SK-N-SH (cell line): Measurements from ENCODE around the gene PKNOX2. TPM values are rescaled to one million over a fixed set of nuclear protein-coding genes. Genes with fewer than 3 reads are reported as not detected.

Experiments used
- CTCF ChIA-PET: fragments of 300-600, 350-600 bp; formaldehyde crosslinking; extraction: SDS; loops from one replicate; lab custom pipeline; 2021; lab: Yijun Ruan, JAX
- POLR2A ChIA-PET: fragments of 350-600 bp; sonication (Branson Sonifier 250); formaldehyde crosslinking; extraction: SDS; loops from one replicate; lab custom pipeline; 2020; ENCODE audit warnings: antibody characterized with exemption, inconsistent platforms; lab: Yijun Ruan, JAX
- DNase-seq: peaks from one replicate; pipeline ENCODE4 v3.0.0; 2012
- H2AFZ ChIP-seq: fragments of 200-600 bp; sonication (generic); 2 replicates; pipeline ENCODE4 v1.8.1; 2016; ENCODE audit warnings: antibody characterized with exemption, mild to moderate bottlenecking, low read depth
- H3F3A ChIP-seq: fragments of 200-600 bp; sonication (generic); replicated peaks from 2 replicates; pipeline ENCODE3; 2016; ENCODE audit warnings: antibody characterized with exemption, mild to moderate bottlenecking; ENCODE audit not compliant: insufficient read depth
- H3K27ac ChIP-seq, 2 experiments: fragments of 200-500 bp in 1 of 2; fragments of 200-600 bp in 1 of 2; sonication (Bioruptor generic) in 1 of 2; sonication (generic), shearing (Covaris generic) in 1 of 2; 2 replicates each; pipeline versions ENCODE4 v1.5.1 to v1.6.1; 2014 to 2016; ENCODE audit warnings: low read depth in 2 of 2, inconsistent platforms in 1 of 2, low read length in 1 of 2, mild to moderate bottlenecking in 1 of 2, mixed read lengths in 1 of 2
- H3K27me3 ChIP-seq: fragments of 200-600 bp; sonication (generic), shearing (Covaris generic); 2 replicates; pipeline ENCODE4 v1.6.1; 2016; ENCODE audit warnings: mixed run types; ENCODE audit not compliant: insufficient read depth
- H3K36me3 ChIP-seq, 2 experiments: fragments of 200-500 bp in 1 of 2; fragments of 200-600 bp in 1 of 2; sonication (Bioruptor generic) in 1 of 2; sonication (generic) in 1 of 2; replicated peaks in 1 of 2; 2 replicates each; pipeline versions ENCODE3 to v1.5.1; 2014 to 2016; ENCODE audit warnings: low read length in 1 of 2, mild to moderate bottlenecking in 1 of 2; ENCODE audit not compliant: insufficient read depth in 2 of 2, control insufficient read depth in 1 of 2
- H3K4me1 ChIP-seq, 2 experiments: fragments of 200-500 bp in 1 of 2; fragments of 200-600 bp in 1 of 2; sonication (Bioruptor generic) in 1 of 2; sonication (generic), shearing (Covaris generic) in 1 of 2; 2 replicates each; pipeline versions ENCODE4 v1.5.1 to v1.6.1; 2014 to 2016; ENCODE audit warnings: low read depth in 1 of 2, low read length in 1 of 2, mixed run types in 1 of 2; ENCODE audit not compliant: insufficient read depth in 2 of 2, control insufficient read depth in 1 of 2
- H3K4me2 ChIP-seq: fragments of 200-600 bp; sonication (generic), shearing (Covaris generic); 2 replicates; pipeline ENCODE4 v1.6.1; 2017; ENCODE audit warnings: mixed run types
- H3K4me3 ChIP-seq, 2 experiments: fragments of 200-500 bp in 1 of 2; fragments of 200-600 bp in 1 of 2; sonication (Bioruptor generic) in 1 of 2; sonication (generic), shearing (Covaris generic) in 1 of 2; 2 replicates each; pipeline versions ENCODE4 v1.5.1 to v1.8.1; 2014 to 2016; ENCODE audit warnings: low read depth in 2 of 2, inconsistent platforms in 1 of 2, low read length in 1 of 2, mild to moderate bottlenecking in 1 of 2, mixed read lengths in 1 of 2, moderate library complexity in 1 of 2
- H3K79me2 ChIP-seq: fragments of 200-600 bp; sonication (generic); 2 replicates; pipeline ENCODE4 v1.8.1; 2017; ENCODE audit warnings: mild to moderate bottlenecking; ENCODE audit not compliant: insufficient read depth
- H3K9ac ChIP-seq: fragments of 200-600 bp; sonication (generic); 2 replicates; pipeline ENCODE4 v1.6.1; 2017; ENCODE audit warnings: mixed run types
- H3K9me2 ChIP-seq: fragments of 200-600 bp; sonication (generic); 2 replicates; pipeline ENCODE4 v1.6.1; 2017; ENCODE audit warnings: mixed run types
- H3K9me3 ChIP-seq: fragments of 200-600 bp; sonication (generic); 2 replicates; pipeline ENCODE4 v1.6.1; 2017; ENCODE audit warnings: mixed run types, mild to moderate bottlenecking, moderate library complexity
- H4K20me1 ChIP-seq: fragments of 200-600 bp; sonication (generic); 2 replicates; pipeline ENCODE4 v1.6.1; 2017; ENCODE audit warnings: mild to moderate bottlenecking, mixed run types; ENCODE audit not compliant: insufficient read depth
- CHD2 ChIP-seq: fragments of 150-350 bp; IDR thresholded peaks from 2 replicates; pipeline ENCODE4 v1.6.1; 2018; ENCODE audit warnings: low read length; ENCODE audit not compliant: partially characterized antibody
- FOXJ3 ChIP-seq: sonication (generic); formaldehyde crosslinking; IDR thresholded peaks from 2 replicates; pipeline ENCODE4 v1.5.1; 2020; ENCODE audit warnings: mild to moderate bottlenecking, missing genetic modification reagents
- FOXM1 ChIP-seq: IDR thresholded peaks from 2 replicates; pipeline ENCODE4 v1.4.0; 2012; ENCODE audit warnings: low read depth, mild to moderate bottlenecking
- MEF2A ChIP-seq: IDR thresholded peaks from 2 replicates; pipeline ENCODE4 v1.4.0; 2012; ENCODE audit warnings: low read depth, borderline replicate concordance
- NFIC ChIP-seq: IDR thresholded peaks from 2 replicates; pipeline ENCODE4 v1.4.0; 2012; ENCODE audit warnings: borderline replicate concordance
- NRF1 ChIP-seq: IDR thresholded peaks from 2 replicates; pipeline ENCODE4 v1.6.1; 2012; ENCODE audit warnings: low read depth, mild to moderate bottlenecking, low read length
- PBX3 ChIP-seq: IDR thresholded peaks from 2 replicates; pipeline ENCODE4; 2012
- POLR2AphosphoS5 ChIP-seq: IDR thresholded peaks from 2 replicates; pipeline ENCODE4 v1.6.1; 2012; ENCODE audit warnings: low read depth, low read length
- RCOR1 ChIP-seq: fragments of 150-350 bp; IDR thresholded peaks from 2 replicates; pipeline ENCODE4 v1.6.1; 2017; ENCODE audit warnings: antibody characterized with exemption, low read length
- RXRA ChIP-seq: IDR thresholded peaks from 2 replicates; pipeline ENCODE4 v1.4.0; 2012; ENCODE audit warnings: low read depth, mild to moderate bottlenecking, borderline replicate concordance
- TEAD4 ChIP-seq: IDR thresholded peaks from 2 replicates; pipeline ENCODE4 v1.4.0; 2012; ENCODE audit warnings: mild to moderate bottlenecking, borderline replicate concordance; ENCODE audit not compliant: insufficient read depth
- YY1 ChIP-seq: IDR thresholded peaks from 2 replicates; pipeline ENCODE4 v1.4.0; 2012; ENCODE audit warnings: low read depth, mild to moderate bottlenecking
- WGBS: methylation state at CpG from one replicate; pipeline ENCODE4 v1.1.6; 2017; ENCODE audit warnings: low lambda C conversion rate; 5-methylcytosine and 5-hydroxymethylcytosine counted together
- polyA plus RNA-seq, 3 experiments: library from polyadenylated mRNA; depleted of rRNA; stranded (reverse); fragments of >200 nt; gene quantifications; 2 replicates each; pipeline ENCODE4 v1.2.3, GENCODE V29; 2012
- TF ChIP-seq, protein P1 (sequence below): fragments of 150-350 bp; IDR thresholded peaks from 2 replicates; pipeline ENCODE4 v1.6.1; 2016; ENCODE audit warnings: mild to moderate bottlenecking, low read depth, low read length
- TF ChIP-seq, protein P2 (sequence below): IDR thresholded peaks from 2 replicates; pipeline ENCODE4 v1.4.0; 2012; ENCODE audit warnings: low read depth
- TF ChIP-seq, protein P3 (sequence below): fragments of 150-350 bp; IDR thresholded peaks from 2 replicates; pipeline ENCODE4 v1.6.1; 2017; ENCODE audit warnings: antibody characterized with exemption, low read length, low read depth, borderline replicate concordance
- TF ChIP-seq, protein P4 (sequence below): IDR thresholded peaks from 2 replicates; pipeline ENCODE4 v1.4.0; 2012; ENCODE audit warnings: low read depth, borderline replicate concordance

Gene PKNOX2
- polyA plus RNA-seq, 1 of the 3 experiments (the other 2 are of a cell fraction) = 0.02 TPM

GRCh38 chr11:125384825-125385224, 220.3 kb downstream of the PKNOX2 start (continued):
- TF ChIP-seq MEF2A = no peak

DNA sequence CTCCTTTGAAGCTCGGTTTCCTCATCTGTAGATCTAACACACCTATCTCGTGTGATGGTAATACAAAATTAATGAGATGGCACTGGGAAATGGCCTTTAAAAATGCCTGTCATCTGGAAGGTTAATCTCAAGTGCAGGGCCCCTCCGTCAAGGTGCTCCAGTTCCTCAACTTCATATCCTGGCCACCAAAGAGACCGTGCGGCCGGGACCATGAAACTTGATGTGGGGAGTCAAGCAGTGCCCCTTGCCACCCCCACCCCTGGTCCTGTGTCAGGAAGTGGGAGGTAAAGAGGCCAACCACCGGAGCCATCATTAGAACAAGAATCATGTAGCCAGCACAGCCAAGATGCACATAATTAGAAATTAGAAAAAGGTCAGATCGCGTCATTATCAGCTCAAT, 223.3 kb downstream of the PKNOX2 start:
- Histone ChIP-seq H3K4me3 (no peak overlapping the region), H3K27me3 (peaks cover 7% of the 10 kb centered on the region; the same call in 1 of the 2 replicates), H3K36me3 (no peaks in the 10 kb centered on the region), H3K9ac (no peak overlapping the region), H3K79me2 (no peaks in the 10 kb centered on the region), H3K27ac (no peak overlapping the region), H3K4me1 (peaks cover 0 to 6% of the 10 kb centered on the region in 2 experiments; a peak in 2 of 4 replicates), H3K9me3 (no peaks in the 10 kb centered on the region), H3F3A (no peaks in the 10 kb centered on the region), H3K9me2 (no peaks in the 10 kb centered on the region), H4K20me1 (no peaks in the 10 kb centered on the region), H3K4me2 (no peak overlapping the region), H2AFZ (no peak overlapping the region)
- ChIA-PET CTCF (interaction anchor here (1.2 to 3.7 kb wide), 6 partner anchors 17 to 297 kb away, joined by 3 to 15 read pairs (median 4); no protein-coding TSS in a partner anchor), POLR2A (interaction anchor here (1.2 kb wide), 1 partner anchor 14 kb away, joined by 3 read pairs; no protein-coding TSS in a partner anchor)
- DNase-seq = no peak
- WGBS = 67% methylated on average over 9 of the region's 9 CpGs
- TF ChIP-seq NFIC (no peak), FOXM1 (no peak), NRF1 (no peak), PBX3 (no peak), TEAD4 (no peak)
- TF ChIP-seq, protein P1, sequence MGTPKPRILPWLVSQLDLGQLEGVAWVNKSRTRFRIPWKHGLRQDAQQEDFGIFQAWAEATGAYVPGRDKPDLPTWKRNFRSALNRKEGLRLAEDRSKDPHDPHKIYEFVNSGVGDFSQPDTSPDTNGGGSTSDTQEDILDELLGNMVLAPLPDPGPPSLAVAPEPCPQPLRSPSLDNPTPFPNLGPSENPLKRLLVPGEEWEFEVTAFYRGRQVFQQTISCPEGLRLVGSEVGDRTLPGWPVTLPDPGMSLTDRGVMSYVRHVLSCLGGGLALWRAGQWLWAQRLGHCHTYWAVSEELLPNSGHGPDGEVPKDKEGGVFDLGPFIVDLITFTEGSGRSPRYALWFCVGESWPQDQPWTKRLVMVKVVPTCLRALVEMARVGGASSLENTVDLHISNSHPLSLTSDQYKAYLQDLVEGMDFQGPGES = no peak
- TF ChIP-seq, protein P2, sequence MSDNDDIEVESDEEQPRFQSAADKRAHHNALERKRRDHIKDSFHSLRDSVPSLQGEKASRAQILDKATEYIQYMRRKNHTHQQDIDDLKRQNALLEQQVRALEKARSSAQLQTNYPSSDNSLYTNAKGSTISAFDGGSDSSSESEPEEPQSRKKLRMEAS = no peak
- TF ChIP-seq, protein P3, sequence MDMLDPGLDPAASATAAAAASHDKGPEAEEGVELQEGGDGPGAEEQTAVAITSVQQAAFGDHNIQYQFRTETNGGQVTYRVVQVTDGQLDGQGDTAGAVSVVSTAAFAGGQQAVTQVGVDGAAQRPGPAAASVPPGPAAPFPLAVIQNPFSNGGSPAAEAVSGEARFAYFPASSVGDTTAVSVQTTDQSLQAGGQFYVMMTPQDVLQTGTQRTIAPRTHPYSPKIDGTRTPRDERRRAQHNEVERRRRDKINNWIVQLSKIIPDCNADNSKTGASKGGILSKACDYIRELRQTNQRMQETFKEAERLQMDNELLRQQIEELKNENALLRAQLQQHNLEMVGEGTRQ = no peak

DNA sequence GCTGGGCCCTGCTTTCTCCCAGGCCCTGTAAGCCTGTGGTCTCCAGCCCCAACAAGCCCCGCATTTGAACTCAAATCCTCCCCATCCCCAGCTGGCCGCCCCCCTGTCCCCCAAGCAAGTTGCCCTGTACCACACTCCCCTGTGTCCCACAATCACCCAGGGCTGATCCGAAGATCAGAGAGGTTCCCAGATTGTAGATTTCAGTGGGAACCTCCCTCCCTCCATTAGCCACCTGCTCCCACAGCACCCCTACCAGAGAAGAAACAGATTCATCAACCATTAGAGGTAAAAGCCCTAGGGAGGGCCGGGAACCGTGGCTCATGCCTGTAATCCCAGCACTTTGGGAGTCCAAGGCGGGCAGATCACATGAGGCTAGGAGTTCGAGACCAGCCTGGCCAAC, 224.1 kb downstream of the PKNOX2 start:
- H3K9ac ChIP-seq = no peak overlapping the region
- H3K27me3 ChIP-seq = peaks cover 7% of the 10 kb centered on the region; the same call in 1 of the 2 replicates
- no peaks in the 10 kb centered on the region for H4K20me1 ChIP-seq
- no peaks in the 10 kb centered on the region for H3K9me3 ChIP-seq
- ChIA-PET POLR2A (interaction anchor here (1.2 kb wide), 1 partner anchor 15 kb away, joined by 3 read pairs; no protein-coding TSS in a partner anchor), CTCF (interaction anchor here (1.2 to 3.7 kb wide), 4 partner anchors 16 to 64 kb away, joined by 4 to 15 read pairs (median 6); no protein-coding TSS in a partner anchor)
- H3K4me2 ChIP-seq = no peak overlapping the region
- H3K4me3 ChIP-seq = no peak overlapping the region
- H3K9me2 ChIP-seq = no peaks in the 10 kb centered on the region
- H3K4me1 ChIP-seq = peaks cover 0 to 6% of the 10 kb centered on the region in 2 experiments; a peak in 2 of 4 replicates
- TF ChIP-seq POLR2AphosphoS5 (no peak), RCOR1 (no peak), RXRA (no peak), YY1 (no peak), CHD2 (no peak), FOXJ3 (CRISPR knock-in tag) (no peak)
- TF ChIP-seq, protein P3 = no peak
- TF ChIP-seq, protein P4, sequence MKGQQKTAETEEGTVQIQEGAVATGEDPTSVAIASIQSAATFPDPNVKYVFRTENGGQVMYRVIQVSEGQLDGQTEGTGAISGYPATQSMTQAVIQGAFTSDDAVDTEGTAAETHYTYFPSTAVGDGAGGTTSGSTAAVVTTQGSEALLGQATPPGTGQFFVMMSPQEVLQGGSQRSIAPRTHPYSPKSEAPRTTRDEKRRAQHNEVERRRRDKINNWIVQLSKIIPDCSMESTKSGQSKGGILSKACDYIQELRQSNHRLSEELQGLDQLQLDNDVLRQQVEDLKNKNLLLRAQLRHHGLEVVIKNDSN = no peak
- no peaks in the 10 kb centered on the region for H3K79me2 ChIP-seq
- H3F3A ChIP-seq = no peaks in the 10 kb centered on the region
- H3K36me3 ChIP-seq = no peaks in the 10 kb centered on the region
- no peak overlapping the region for H3K27ac ChIP-seq
- WGBS = 50% methylated on average over 7 of the region's 7 CpGs
- no peak overlapping the region for H2AFZ ChIP-seq
- no peak for DNase-seq
